BJ (cell line): ENCODE measurements around the gene ZKSCAN5. TPM values are rescaled to one million over a fixed set of nuclear protein-coding genes. Genes with fewer than 3 reads are reported as not detected.

ENCODE experiments used
- CTCF ChIA-PET: fragments of 350-600 bp; formaldehyde crosslinking; extraction: SDS; loops from one replicate; lab custom pipeline; 2021; ENCODE audit warnings: antibody characterized with exemption, inconsistent platforms; lab: Yijun Ruan, JAX
- POLR2A ChIA-PET: fragments of 300-600 bp; sonication (Branson Sonifier 250); formaldehyde crosslinking; extraction: SDS; loops from one replicate; lab custom pipeline; 2021; ENCODE audit warnings: antibody characterized with exemption; lab: Charles Lee
- DNase-seq: peaks from one replicate; pipeline ENCODE4 v3.0.0-alpha.2; 2011; ENCODE audit warnings: low read depth
- H3K27me3 ChIP-seq: 2 replicates; pipeline ENCODE4 v1.6.0; 2011; ENCODE audit warnings: low read length; ENCODE audit not compliant: control insufficient read depth, insufficient read depth
- H3K36me3 ChIP-seq: 2 replicates; pipeline ENCODE4 v1.5.1; 2011; ENCODE audit warnings: low read length; ENCODE audit not compliant: control insufficient read depth, insufficient read depth
- H3K4me3 ChIP-seq: 2 replicates; pipeline ENCODE4 v1.5.1; 2011; ENCODE audit warnings: low read depth, mild to moderate bottlenecking, control low read depth, low read length
- CTCF ChIP-seq: IDR thresholded peaks from 2 replicates; pipeline ENCODE4 v1.5.1; 2011; ENCODE audit warnings: low read depth, mild to moderate bottlenecking, control low read depth, inconsistent platforms, low read length, moderate library complexity; ENCODE audit not compliant: insufficient read depth
- polyA plus RNA-seq: library from polyadenylated mRNA; depleted of rRNA; stranded (reverse); fragments of >200 nt; gene quantifications from 2 replicates; pipeline ENCODE4 v1.2.3, GENCODE V29; 2011

Gene ZKSCAN5
- polyA plus RNA-seq, 1 experiment = 9.7 TPM

GRCh38 chr7:99497766-99498545, 6.5 kb upstream of the ZKSCAN5 start:
- Histone ChIP-seq H3K4me3 (peak overlapping the region; percentile 78), H3K27me3 (no peaks in the 10 kb centered on the region), H3K36me3 (peaks cover 12% of the 10 kb centered on the region)
- no peak for DNase-seq
- POLR2A ChIA-PET = interaction anchor here (0.6 to 0.7 kb wide), 2 partner anchors 24 to 250 kb away, joined by 3 to 7 read pairs; no protein-coding TSS in a partner anchor
- CTCF ChIA-PET = no interaction called here
- TF ChIP-seq CTCF = no peak

GRCh38 chr7:99498546-99498944, 5.9 kb upstream of the ZKSCAN5 start:
- H3K27me3 ChIP-seq = no peaks in the 10 kb centered on the region
- DNase-seq = no peak
- CTCF ChIA-PET = no interaction called here
- POLR2A ChIA-PET = interaction anchor here (0.6 kb wide), 1 partner anchor 25 kb away, joined by 3 read pairs; no protein-coding TSS in a partner anchor
- peaks cover 12% of the 10 kb centered on the region for H3K36me3 ChIP-seq
- H3K4me3 ChIP-seq = peak overlapping the region; percentile 78
- no peak for TF ChIP-seq CTCF

GRCh38 chr7:99499371-99499720, 5.1 kb upstream of the ZKSCAN5 start:
- no peaks in the 10 kb centered on the region for H3K27me3 ChIP-seq
- H3K36me3 ChIP-seq = peaks cover 5% of the 10 kb centered on the region; the same call in 1 of the 2 replicates
- no peak for DNase-seq
- ChIA-PET POLR2A (interaction anchor here (0.6 kb wide), 1 partner anchor 53 kb away, joined by 4 read pairs; the partner anchor contains the start of gene FAM200A), CTCF (no interaction called here)
- no peak for TF ChIP-seq CTCF
- peak overlapping the region; percentile 78 for H3K4me3 ChIP-seq

- Histone ChIP-seq H3K4me3 (peak within 1 kb of the TSS; percentile 78), H3K27me3 (no peaks in the 10 kb centered on the region), H3K36me3 (peaks cover 5% of the 10 kb centered on the region; the same call in 1 of the 2 replicates)
- no peak for TF ChIP-seq CTCF
- ChIA-PET POLR2A (interaction anchor here (0.6 kb wide), 1 partner anchor 52 kb away, joined by 4 read pairs; the partner anchor contains the start of gene FAM200A), CTCF (no interaction called here)
- peak; percentile 51 for DNase-seq
Measured at GRCh38 chr7:99499721-99500636, 4.5 kb upstream of the ZKSCAN5 start, which contains the start of gene ZNF394. Gene ZNF394 (minus strand): TSS chr7:99500281. CDS start chr7:99500093, 188 bp downstream.
